ENCODE measurements around the gene OR2V1.
"Not testable (repeated sequence)": the region's sequence is repeated elsewhere in the genome, so short reads cannot be mapped to it uniquely, and the experiment has no call there.

The OR2V1 gene

GRCh38 chr5:181152406-181152805 is 21.4 kb upstream of the OR2V1 start:
- Mint-ChIP-seq H3K36me3 (ENCODE audit: low read depth) (no peaks in the 10 kb centered on the region), H3K4me3 (no peak overlapping the region), H3K27me3 (ENCODE audit: low read depth, poor library complexity) (peaks cover 48% of the 10 kb centered on the region), H3K27ac (no peak overlapping the region), H3K9me3 (peaks cover 15% of the 10 kb centered on the region), H3K4me1 (no peaks in the 10 kb centered on the region)
- TF ChIP-seq, protein P1, sequence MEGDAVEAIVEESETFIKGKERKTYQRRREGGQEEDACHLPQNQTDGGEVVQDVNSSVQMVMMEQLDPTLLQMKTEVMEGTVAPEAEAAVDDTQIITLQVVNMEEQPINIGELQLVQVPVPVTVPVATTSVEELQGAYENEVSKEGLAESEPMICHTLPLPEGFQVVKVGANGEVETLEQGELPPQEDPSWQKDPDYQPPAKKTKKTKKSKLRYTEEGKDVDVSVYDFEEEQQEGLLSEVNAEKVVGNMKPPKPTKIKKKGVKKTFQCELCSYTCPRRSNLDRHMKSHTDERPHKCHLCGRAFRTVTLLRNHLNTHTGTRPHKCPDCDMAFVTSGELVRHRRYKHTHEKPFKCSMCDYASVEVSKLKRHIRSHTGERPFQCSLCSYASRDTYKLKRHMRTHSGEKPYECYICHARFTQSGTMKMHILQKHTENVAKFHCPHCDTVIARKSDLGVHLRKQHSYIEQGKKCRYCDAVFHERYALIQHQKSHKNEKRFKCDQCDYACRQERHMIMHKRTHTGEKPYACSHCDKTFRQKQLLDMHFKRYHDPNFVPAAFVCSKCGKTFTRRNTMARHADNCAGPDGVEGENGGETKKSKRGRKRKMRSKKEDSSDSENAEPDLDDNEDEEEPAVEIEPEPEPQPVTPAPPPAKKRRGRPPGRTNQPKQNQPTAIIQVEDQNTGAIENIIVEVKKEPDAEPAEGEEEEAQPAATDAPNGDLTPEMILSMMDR (IDR thresholded peaks at IDR 0.05), result no peak
- no peak for DNase-seq

- no peak overlapping the region for H3K27ac Mint-ChIP-seq
Measured at GRCh38 chr5:181151146-181151545, 20.2 kb upstream of the OR2V1 start.

GRCh38 chr5:181149806-181150733 is 19.1 kb upstream of the OR2V1 start:
- no peaks in the 10 kb centered on the region for H3K36me3 Mint-ChIP-seq (ENCODE audit: low read depth)
- H3K4me3 Mint-ChIP-seq, result no peak overlapping the region
- H3K27me3 Mint-ChIP-seq (ENCODE audit: low read depth, poor library complexity), result peaks cover 34% of the 10 kb centered on the region
- H3K27ac Mint-ChIP-seq, result no peak overlapping the region
- TF ChIP-seq, protein P1 (IDR thresholded peaks at IDR 0.05), result no peak
- peaks cover 32% of the 10 kb centered on the region for H3K9me3 Mint-ChIP-seq
- no peak for DNase-seq
- no peaks in the 10 kb centered on the region for H3K4me1 Mint-ChIP-seq

More at GRCh38 chr5:181151146-181151545, 20.2 kb upstream of the OR2V1 start:
- Mint-ChIP-seq H3K36me3 (ENCODE audit: low read depth) (no peaks in the 10 kb centered on the region), H3K27me3 (ENCODE audit: low read depth, poor library complexity) (peaks cover 43% of the 10 kb centered on the region), H3K4me3 (no peak overlapping the region), H3K9me3 (peaks cover 25% of the 10 kb centered on the region), H3K4me1 (no peaks in the 10 kb centered on the region)
- DNase-seq, result no peak
- TF ChIP-seq, protein P1 (IDR thresholded peaks at IDR 0.05), result no peak

DNA sequence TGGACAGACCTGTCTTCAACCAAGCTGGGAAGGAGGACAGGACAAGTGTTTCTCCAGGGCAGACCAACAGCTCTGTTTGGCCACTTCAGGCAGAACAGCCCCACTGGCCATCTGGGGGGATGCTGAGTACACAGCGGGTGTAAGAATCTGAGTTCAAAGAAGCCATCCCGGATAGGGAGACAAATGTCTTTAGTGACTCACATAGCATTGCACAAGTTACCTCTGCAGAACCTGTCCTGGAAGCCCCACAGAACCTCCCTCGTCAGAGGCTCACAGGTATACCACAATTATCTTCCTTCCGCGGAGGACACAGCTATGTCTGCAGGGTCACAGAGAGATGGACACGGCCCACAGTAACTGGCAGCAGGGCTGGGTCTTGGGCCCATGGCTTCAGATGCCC is 18.4 kb upstream of the OR2V1 start:
- Mint-ChIP-seq H3K36me3 (ENCODE audit: low read depth) (no peaks in the 10 kb centered on the region), H3K27me3 (ENCODE audit: low read depth, poor library complexity) (peaks cover 27% of the 10 kb centered on the region), H3K9me3 (peaks cover 36% of the 10 kb centered on the region), H3K27ac (no peak overlapping the region), H3K4me1 (no peaks in the 10 kb centered on the region), H3K4me3 (no peak overlapping the region)
- DNase-seq, result no peak
- TF ChIP-seq, protein P1 (IDR thresholded peaks at IDR 0.05), result no peak

DNA sequence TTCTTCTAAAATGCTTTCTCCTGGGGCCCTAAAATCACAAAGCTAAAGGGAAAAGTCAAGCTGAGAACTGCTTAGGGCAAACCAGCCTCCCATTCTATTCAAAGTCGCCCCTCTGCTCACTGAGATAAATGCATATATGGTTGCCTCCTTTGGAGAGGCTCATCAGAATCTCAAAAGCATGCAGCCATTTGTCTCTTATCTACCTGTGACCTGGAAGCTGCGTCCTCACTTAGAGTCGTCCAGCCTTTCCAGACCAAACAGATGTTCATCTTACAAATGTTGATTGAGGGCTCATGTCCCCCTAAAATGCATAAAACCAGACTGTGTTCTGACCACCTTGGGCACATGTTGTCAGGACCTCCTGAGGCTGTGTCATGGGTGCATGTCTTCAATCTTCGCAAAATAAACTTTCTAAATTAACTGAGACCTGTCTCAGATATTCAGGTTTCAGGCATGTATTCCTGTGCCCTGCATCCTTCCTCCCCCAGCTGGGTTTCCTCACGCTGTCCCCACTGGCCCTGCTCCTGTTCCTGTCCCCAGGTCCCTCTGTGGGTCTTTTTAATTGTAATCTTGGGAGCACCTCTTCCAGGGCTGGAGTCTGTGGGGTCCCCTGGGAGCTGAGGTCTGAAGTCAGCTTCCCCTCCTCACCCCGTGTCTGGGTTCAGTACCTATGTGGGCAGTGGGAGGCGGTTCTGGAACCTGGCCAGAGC is 16.1 kb upstream of the OR2V1 start, which contains the start of gene OR2V2:
OR2V2 (plus strand) TSS at position 660 of the 710 bp plus-strand sequence. CDS start 7,357 bp downstream, outside the sequence.
- not testable (repeated sequence) for H3K36me3 Mint-ChIP-seq (ENCODE audit: low read depth); H3K27ac Mint-ChIP-seq; H3K4me1 Mint-ChIP-seq; H3K4me3 Mint-ChIP-seq; DNase-seq
- Mint-ChIP-seq H3K27me3 (ENCODE audit: low read depth, poor library complexity) (peaks cover 27% of the 10 kb centered on the region), H3K9me3 (peaks cover 40% of the 10 kb centered on the region)

GRCh38 chr5:181145133-181145532 is 14.2 kb upstream of the OR2V1 start:
- Mint-ChIP-seq H3K9me3 (peaks cover 40% of the 10 kb centered on the region), H3K36me3 (ENCODE audit: low read depth) (no peaks in the 10 kb centered on the region), H3K4me1 (no peaks in the 10 kb centered on the region), H3K4me3 (no peak overlapping the region), H3K27me3 (ENCODE audit: low read depth, poor library complexity) (peaks cover 17% of the 10 kb centered on the region), H3K27ac (no peak overlapping the region)
- no peak for DNase-seq
- TF ChIP-seq, protein P1 (IDR thresholded peaks at IDR 0.05), result no peak
